ENCODE data around the gene HDAC2.
A peak's percentile ranks its signal among the peaks of the same experiment; 100 is the strongest.

HDAC2 gene

GRCh38 chr6:113908801-113909200 is 62.1 kb downstream of the HDAC2 start:
- DNase-seq, result no peak

GRCh38 chr6:113907102-113907815 is 63.7 kb downstream of the HDAC2 start:
- no peak for DNase-seq

- DNase-seq, result no peak
These were observed 67.2 kb downstream of the HDAC2 start for GRCh38 chr6:113903666-113904330.

- DNase-seq, result no peak
These were observed 69.5 kb downstream of the HDAC2 start for GRCh38 chr6:113901482-113901881.

GRCh38 chr6:113894712-113895674 is 76.0 kb downstream of the HDAC2 start:
- DNase-seq, result peak in 1 of 2 experiments; percentile 28

- no peak for DNase-seq
These were observed 77.1 kb downstream of the HDAC2 start for GRCh38 chr6:113893866-113894265.

- DNase-seq, result no peak
These were observed 77.5 kb downstream of the HDAC2 start for GRCh38 chr6:113893451-113893850.

GRCh38 chr6:113888956-113889630 is 81.9 kb downstream of the HDAC2 start:
- no peak for DNase-seq

- no peak for DNase-seq
These were observed 82.5 kb downstream of the HDAC2 start for GRCh38 chr6:113888493-113888892.

- no peak for DNase-seq
These were observed 84.4 kb downstream of the HDAC2 start for GRCh38 chr6:113886512-113886911.

- no peak for DNase-seq
These were observed 86.9 kb downstream of the HDAC2 start for GRCh38 chr6:113884011-113884410.
